Activated T-cell treated with anti-CD3 and anti-CD28 coated beads, Interleukin-2, amount 50 U/mL, for 24 hours (primary cell): ENCODE data around the gene MAD2L1BP.
"Not testable (repeated sequence)": the region's sequence is repeated elsewhere in the genome, so short reads cannot be mapped to it uniquely, and the experiment has no call there.

Experiments used
- DNase-seq: peaks from one replicate; pipeline ENCODE4 v3.0.0-alpha.2; 2020
- H3K27ac Mint-ChIP-seq: 2 replicates; pipeline ENCODE4 v1.8.0; 2020; ENCODE audit warnings: mild to moderate bottlenecking, mixed read lengths
- H3K27me3 Mint-ChIP-seq: 2 replicates; pipeline ENCODE4 v1.8.0; 2020; ENCODE audit warnings: mixed read lengths
- H3K36me3 Mint-ChIP-seq: 2 replicates; pipeline ENCODE4 v1.8.0; 2020; ENCODE audit warnings: low read depth, mixed read lengths
- H3K4me1 Mint-ChIP-seq: 2 replicates; pipeline ENCODE4 v1.8.0; 2020; ENCODE audit warnings: low read depth, mixed read lengths
- H3K4me3 Mint-ChIP-seq: 2 replicates; pipeline ENCODE4 v1.8.0; 2020; ENCODE audit warnings: mild to moderate bottlenecking, moderate library complexity, mixed read lengths
- H3K9me3 Mint-ChIP-seq: 2 replicates; pipeline ENCODE4 v1.8.0; 2020; ENCODE audit warnings: mixed read lengths

MAD2L1BP gene

DNA sequence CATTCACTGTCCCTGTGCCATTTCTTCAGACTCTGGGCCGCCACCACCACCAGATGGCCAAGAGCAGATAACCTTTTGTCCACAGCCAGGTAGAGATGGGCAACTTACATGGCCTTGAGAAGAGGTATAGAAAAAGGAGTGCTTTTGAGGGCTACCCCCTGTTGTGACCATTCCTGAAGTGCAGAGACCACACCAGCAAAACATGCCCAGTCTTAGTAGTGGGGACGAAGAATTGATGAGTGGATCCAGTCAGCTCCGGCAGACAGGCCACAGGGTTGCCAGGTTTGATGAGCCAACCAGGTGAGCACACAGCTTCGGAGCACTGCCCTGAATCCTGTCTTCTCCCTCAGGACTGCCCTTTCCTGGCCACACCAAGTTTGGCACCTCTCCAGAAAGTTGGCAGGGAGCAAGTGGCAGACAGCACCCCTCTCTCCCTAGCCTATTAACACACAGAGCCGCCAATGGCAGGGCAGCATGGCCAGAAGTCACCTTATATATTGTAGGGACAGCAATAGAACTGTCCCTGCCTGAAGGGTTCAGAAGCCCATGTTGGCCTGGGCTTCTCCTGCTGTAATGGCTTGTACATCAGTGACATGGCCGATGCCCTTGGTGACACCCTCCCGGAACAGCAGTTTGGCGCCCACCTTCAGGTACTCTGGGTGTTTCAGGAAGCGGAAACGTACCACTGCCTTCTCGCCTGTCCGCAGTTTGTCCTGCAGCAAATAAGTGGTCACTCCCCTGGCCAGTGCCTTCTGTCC is 14.4 kb upstream of the MAD2L1BP start:
- peak; percentile 25 for DNase-seq
- peaks cover under 1% of the 10 kb centered on the region for H3K4me1 Mint-ChIP-seq
- peaks cover 90% of the 10 kb centered on the region for H3K36me3 Mint-ChIP-seq

GRCh38 chr6:43621836-43622180 is 13.8 kb upstream of the MAD2L1BP start:
- H3K27me3 Mint-ChIP-seq: no peaks in the 10 kb centered on the region
- peaks cover 89% of the 10 kb centered on the region for H3K36me3 Mint-ChIP-seq
- H3K4me1 Mint-ChIP-seq: peaks cover 3% of the 10 kb centered on the region
- H3K4me3 Mint-ChIP-seq: no peak overlapping the region
- peak overlapping the region; percentile 26 for H3K27ac Mint-ChIP-seq
- no peaks in the 10 kb centered on the region for H3K9me3 Mint-ChIP-seq
- no peak for DNase-seq

More for the DNA sequence above, 14.4 kb upstream of the MAD2L1BP start:
- H3K27ac Mint-ChIP-seq: peak overlapping the region; percentile 23
- no peaks in the 10 kb centered on the region for H3K9me3 Mint-ChIP-seq
- no peaks in the 10 kb centered on the region for H3K27me3 Mint-ChIP-seq
- no peak overlapping the region for H3K4me3 Mint-ChIP-seq

- Mint-ChIP-seq H3K4me3 (no peak overlapping the region), H3K9me3 (no peaks in the 10 kb centered on the region), H3K4me1 (peaks cover 11% of the 10 kb centered on the region), H3K27me3 (no peaks in the 10 kb centered on the region), H3K36me3 (peaks cover 89% of the 10 kb centered on the region), H3K27ac (no peak overlapping the region)
- DNase-seq: peak; percentile 20
Measured at GRCh38 chr6:43622541-43622940, 13.1 kb upstream of the MAD2L1BP start.

DNA sequence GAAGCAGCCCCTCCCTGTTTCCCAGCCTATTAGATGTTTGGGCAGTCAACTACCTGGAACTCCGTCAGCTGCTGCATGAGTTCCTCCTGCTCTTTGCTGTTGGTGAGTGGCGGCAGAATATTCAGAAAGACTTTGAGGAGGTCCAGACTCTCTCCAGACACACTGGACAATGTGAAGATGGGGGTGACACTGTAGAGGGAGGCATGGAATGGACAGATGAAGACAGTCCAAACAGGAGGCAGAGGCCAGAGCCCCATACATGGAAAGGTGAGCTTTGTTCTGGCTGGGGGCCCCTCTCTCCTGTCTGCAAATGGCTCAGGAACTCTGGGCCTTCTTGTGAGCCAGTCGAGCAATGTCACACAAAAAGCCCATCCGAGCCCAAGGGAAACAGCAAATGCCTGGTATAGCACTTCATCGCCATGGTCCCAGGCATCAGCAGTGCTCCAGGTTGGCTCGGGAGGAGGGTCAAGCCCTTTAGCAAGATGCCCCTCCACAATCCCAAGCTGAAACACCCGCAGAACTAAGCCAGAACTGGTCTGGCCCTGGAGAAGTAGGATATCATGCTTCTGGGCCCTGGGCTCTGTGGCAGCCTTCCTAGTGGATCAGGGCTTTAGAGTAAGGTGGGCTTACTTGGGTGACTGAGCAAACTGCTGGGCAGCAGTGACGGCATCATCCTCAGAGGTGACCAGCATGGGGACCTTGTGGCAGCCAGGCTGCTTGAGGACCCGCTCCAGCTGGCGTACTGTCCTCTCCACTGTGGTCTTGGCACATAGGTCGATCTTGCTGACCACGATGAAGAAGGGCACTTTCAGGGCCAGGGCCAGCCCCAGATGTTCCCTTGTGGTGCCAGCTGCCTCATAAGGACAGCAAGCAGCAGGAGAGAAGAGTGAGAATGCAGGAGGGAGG is 11.5 kb upstream of the MAD2L1BP start:
- Mint-ChIP-seq H3K27me3 (no peaks in the 10 kb centered on the region), H3K27ac (peak overlapping the region; percentile 59), H3K4me3 (no peak overlapping the region), H3K4me1 (peaks cover 21% of the 10 kb centered on the region), H3K36me3 (peaks cover 82% of the 10 kb centered on the region), H3K9me3 (no peaks in the 10 kb centered on the region)
- DNase-seq: peak; percentile 24

DNA sequence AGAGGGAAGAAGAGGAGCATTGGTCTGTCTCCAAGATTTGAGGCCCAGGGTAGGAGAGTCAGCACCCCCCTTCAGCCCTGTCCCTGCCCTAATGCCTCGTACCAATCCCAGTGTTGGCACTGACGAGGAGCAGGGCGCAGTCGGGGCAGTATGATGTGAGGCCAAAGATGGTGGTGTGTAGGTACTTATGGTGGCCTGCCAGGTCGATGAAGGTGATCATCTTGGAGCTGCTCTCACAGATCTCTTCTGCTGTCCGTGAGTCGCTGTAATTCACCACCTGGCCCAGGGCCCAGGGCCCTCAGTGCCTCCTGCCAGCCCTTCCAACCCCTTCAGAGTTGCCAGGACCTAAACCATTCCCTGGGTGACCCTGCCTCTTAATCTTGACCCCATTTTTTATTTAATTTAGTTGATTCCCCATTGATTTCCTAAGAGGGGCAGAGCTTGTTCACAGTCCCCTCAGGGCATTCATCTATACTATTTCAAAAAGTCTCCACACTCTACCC is 10.8 kb upstream of the MAD2L1BP start:
- no peak overlapping the region for H3K4me3 Mint-ChIP-seq
- H3K9me3 Mint-ChIP-seq: no peaks in the 10 kb centered on the region
- DNase-seq: no peak
- H3K36me3 Mint-ChIP-seq: peaks cover 80% of the 10 kb centered on the region
- peaks cover 23% of the 10 kb centered on the region for H3K4me1 Mint-ChIP-seq
- H3K27me3 Mint-ChIP-seq: no peaks in the 10 kb centered on the region
- no peak overlapping the region for H3K27ac Mint-ChIP-seq

- Mint-ChIP-seq H3K27ac (peak overlapping the region; percentile 86), H3K36me3 (peaks cover 75% of the 10 kb centered on the region), H3K4me3 (no peak overlapping the region), H3K9me3 (no peaks in the 10 kb centered on the region), H3K27me3 (no peaks in the 10 kb centered on the region), H3K4me1 (peaks cover 29% of the 10 kb centered on the region)
- DNase-seq: peak; percentile 22
Measured at GRCh38 chr6:43625393-43625992, 10.1 kb upstream of the MAD2L1BP start.

DNA sequence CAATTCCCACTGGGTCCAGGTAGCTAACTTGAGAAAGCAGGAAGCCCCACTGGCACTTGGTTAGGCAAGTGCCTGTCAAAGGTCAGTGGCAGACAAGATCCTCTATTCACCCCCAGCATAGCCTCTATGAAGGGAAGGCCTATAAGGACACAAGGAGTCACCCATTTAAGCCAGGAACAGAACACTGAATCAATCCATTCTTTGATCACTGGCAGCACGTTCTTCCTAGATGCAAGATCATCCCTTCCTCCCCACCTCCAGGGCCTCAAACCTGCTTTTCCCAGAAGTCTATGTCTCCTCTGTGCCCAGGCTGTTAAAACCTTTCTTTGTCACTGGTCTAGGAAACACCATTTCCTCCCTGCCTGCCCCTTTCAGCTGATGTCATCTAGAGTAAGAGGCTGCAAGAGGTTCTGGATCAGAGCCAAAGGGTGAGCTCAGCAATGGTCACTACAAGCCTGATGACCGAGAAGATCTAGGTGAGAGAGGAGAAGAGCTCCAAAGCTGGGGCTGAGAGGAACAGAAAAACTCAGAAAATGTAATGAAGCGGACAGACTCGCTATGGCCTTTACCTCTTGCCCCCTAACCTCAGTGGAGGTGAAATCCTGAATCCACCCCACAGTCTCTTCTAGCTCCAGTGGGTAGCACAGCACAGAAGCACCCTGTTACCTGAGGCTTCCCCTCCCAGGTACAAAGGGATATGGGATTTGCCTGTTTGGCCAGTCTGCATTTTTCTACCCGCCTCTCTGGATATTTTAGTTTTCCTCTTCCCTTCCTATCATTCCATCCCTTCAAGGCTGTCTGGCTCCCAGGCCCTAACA is 8.4 kb upstream of the MAD2L1BP start:
- peak; percentile 18 for DNase-seq
- Mint-ChIP-seq H3K4me1 (peaks cover 31% of the 10 kb centered on the region), H3K36me3 (peaks cover 58% of the 10 kb centered on the region), H3K27me3 (no peaks in the 10 kb centered on the region), H3K9me3 (no peaks in the 10 kb centered on the region), H3K27ac (peak overlapping the region; percentile 86), H3K4me3 (peak overlapping the region; percentile 97)

DNA sequence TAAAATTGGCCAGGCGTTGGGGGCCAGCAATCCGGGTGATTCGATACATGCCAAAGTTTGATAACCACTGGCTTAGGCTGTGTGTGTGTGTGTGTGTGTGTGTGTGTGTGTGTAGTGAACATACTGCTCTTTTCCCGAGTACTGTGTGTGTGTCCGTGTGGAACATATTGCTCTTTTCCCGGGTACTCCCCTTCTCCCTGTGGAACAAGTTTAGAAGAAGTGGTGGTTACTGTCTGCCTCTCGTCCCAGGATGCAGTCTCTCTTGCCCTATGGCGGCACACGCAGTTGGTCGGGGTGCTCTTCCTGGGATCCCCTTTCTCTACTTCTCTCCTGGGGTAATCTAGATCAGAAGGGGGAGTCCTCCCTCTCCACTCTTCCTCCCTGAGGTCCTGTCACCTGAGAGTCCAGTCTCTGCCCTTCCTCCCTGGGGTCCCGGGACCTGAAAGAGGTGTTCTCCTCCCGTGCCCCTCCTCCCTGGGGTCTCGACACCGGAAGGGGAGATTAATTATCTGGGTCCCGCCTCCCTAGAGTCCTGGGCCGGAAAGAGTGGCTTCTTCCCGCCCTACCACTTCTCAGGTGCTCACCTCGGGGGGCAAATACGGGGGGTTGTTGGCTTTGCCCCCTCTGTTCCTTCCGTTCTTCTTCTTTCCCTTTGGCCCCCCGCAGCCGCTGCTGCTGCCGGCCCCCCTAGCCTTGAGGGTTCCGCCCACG is 7.1 kb upstream of the MAD2L1BP start:
- Mint-ChIP-seq H3K27ac (peak overlapping the region; percentile 100), H3K27me3 (no peaks in the 10 kb centered on the region), H3K4me1 (peaks cover 31% of the 10 kb centered on the region), H3K9me3 (no peaks in the 10 kb centered on the region), H3K36me3 (peaks cover 45% of the 10 kb centered on the region), H3K4me3 (peak overlapping the region; percentile 97)
- peak; percentile 70 for DNase-seq

GRCh38 chr6:43629104-43629504 is 6.5 kb upstream of the MAD2L1BP start, which contains the start of gene GTPBP2:
GTPBP2 (minus strand) TSS chr6:43629264; CDS start chr6:43629162, 102 bp downstream.
- peak within 1 kb of the TSS; percentile 97 for H3K4me3 Mint-ChIP-seq
- peaks cover 31% of the 10 kb centered on the region for H3K4me1 Mint-ChIP-seq
- H3K9me3 Mint-ChIP-seq: no peaks in the 10 kb centered on the region
- H3K36me3 Mint-ChIP-seq: peaks cover 39% of the 10 kb centered on the region
- peak; percentile 96 for DNase-seq
- no peaks in the 10 kb centered on the region for H3K27me3 Mint-ChIP-seq
- peak within 1 kb of the TSS; percentile 100 for H3K27ac Mint-ChIP-seq

DNA sequence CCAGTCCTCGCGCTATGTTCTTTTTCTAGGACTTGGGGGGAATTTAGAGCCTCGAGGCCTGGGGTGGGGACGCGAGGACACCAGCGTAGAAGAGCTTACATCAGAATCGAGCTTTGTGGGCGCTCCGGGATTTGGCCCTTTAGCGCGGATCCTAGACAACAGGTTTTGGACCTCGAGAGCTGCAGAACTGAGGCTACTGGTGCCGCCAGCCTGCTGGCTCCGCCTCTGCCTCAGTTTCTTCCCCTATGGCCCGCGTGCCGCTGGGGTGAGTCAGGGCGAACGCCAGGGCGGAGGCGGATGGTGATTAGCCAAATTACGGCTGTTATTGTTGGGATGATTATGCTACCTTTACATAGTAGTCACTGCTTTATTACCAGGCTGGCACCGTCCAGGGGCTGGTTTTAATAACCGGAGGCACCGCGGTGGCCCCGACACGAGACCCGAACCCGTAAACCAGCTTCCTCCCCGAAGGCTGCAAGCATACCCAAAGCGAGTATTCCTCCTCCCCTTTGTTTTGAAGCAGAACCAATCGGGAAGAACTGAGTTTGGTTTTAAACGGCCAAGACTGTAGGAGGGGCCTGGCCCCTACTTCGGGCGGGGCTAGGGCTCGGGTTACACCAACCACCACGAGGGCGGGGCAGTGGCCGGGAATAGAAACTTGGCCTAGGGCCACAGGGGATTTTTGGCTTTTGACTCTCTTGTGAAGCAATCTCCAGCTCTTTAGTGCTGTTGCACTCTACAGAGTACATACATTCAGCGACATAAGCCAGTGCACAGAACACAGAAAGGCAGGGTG is 5.9 kb upstream of the MAD2L1BP start:
- Mint-ChIP-seq H3K27me3 (no peaks in the 10 kb centered on the region), H3K9me3 (no peaks in the 10 kb centered on the region)

GRCh38 chr6:43630980-43631619 is 4.5 kb upstream of the MAD2L1BP start:
- Mint-ChIP-seq H3K27me3 (no peaks in the 10 kb centered on the region), H3K4me3 (peak overlapping the region; percentile 43), H3K36me3 (peaks cover 27% of the 10 kb centered on the region), H3K9me3 (no peaks in the 10 kb centered on the region), H3K4me1 (peaks cover 41% of the 10 kb centered on the region), H3K27ac (peak overlapping the region; percentile 59)
- DNase-seq: no peak

More for the DNA sequence above, 5.9 kb upstream of the MAD2L1BP start:
- peak; percentile 90 for DNase-seq
- Mint-ChIP-seq H3K36me3 (peaks cover 35% of the 10 kb centered on the region), H3K27ac (peak overlapping the region; percentile 100), H3K4me3 (peak overlapping the region; percentile 97), H3K4me1 (peaks cover 32% of the 10 kb centered on the region)

DNA sequence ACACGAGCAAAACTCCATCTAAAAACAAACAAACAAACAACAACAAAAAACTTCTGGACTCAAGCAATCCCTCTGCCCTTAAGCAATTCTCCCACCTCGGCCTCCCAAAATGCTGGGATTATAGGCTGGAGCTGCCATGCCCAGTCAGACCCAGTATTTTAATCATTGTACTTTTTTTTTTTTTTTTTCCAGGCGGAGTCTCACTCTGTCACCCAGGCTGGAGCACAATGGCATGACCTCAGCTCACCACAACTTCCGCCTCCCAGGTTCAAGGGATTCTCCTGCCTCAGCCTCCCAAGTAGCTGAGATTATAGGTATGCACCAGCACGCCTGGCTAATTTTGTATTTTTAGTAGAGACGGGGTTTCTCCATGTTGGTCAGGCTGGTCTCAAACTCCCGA is 2.6 kb upstream of the MAD2L1BP start:
- H3K4me1 Mint-ChIP-seq: peaks cover 41% of the 10 kb centered on the region
- DNase-seq, H3K27ac Mint-ChIP-seq, H3K27me3 Mint-ChIP-seq, H3K9me3 Mint-ChIP-seq, H3K4me3 Mint-ChIP-seq: not testable (repeated sequence)
- H3K36me3 Mint-ChIP-seq: peaks cover 31% of the 10 kb centered on the region
